ENCODE measurements around the gene SLC7A14. TPM values are rescaled to one million over a fixed set of nuclear protein-coding genes. Genes with fewer than 3 reads are reported as not detected.

SLC7A14 gene
- total and polyA plus RNA-seq, 7 experiments from 2014 or later, result not detected

- H3K36me3 ChIP-seq (ENCODE audit: control insufficient read depth in 2 of 3, insufficient read depth in 3 of 3, low read length in 3 of 3), result no peaks in the 10 kb centered on the region
- no peaks in the 10 kb centered on the region for H3K4me1 Mint-ChIP-seq
- ChIA-PET POLR2A (no interaction called here), CTCF (no interaction called here)
- no peaks in the 10 kb centered on the region for H3K27me3 ChIP-seq (ENCODE audit: control insufficient read depth in 2 of 2, insufficient read depth in 2 of 2, low read length in 2 of 2)
- H3K27ac Mint-ChIP-seq, result no peak overlapping the region
- no peak for ATAC-seq
- DNase-seq, result no peak
- no peak overlapping the region for H3K4me3 Mint-ChIP-seq
- peaks cover 5 to 33% (median 15%) of the 10 kb centered on the region in 5 donors for H3K27me3 Mint-ChIP-seq
- H3K4me1 ChIP-seq (ENCODE audit: control insufficient read depth in 2 of 2, insufficient read depth in 2 of 2, low read length in 2 of 2), result no peaks in the 10 kb centered on the region
- no peaks in the 10 kb centered on the region for H3K9me3 ChIP-seq (ENCODE audit: control insufficient read depth in 2 of 3, low read length in 3 of 3)
- peaks cover 0 to 12% (median 2%) of the 10 kb centered on the region in 11 donors for H3K9me3 Mint-ChIP-seq
- no peak overlapping the region for H3K27ac ChIP-seq (ENCODE audit: low read depth, low read length)
- H3K4me3 ChIP-seq (ENCODE audit: low read length), result no peak overlapping the region
- intact Hi-C loops (cut with micrococcal nuclease), result no loop called here
- H3K36me3 Mint-ChIP-seq, result no peaks in the 10 kb centered on the region
These were observed 36.7 kb upstream of the SLC7A14 start for GRCh38 chr3:170622369-170623159.

GRCh38 chr3:170621256-170621655 is 35.4 kb upstream of the SLC7A14 start:
- intact Hi-C loops (cut with micrococcal nuclease), result no loop called here
- Mint-ChIP-seq H3K36me3 (no peaks in the 10 kb centered on the region), H3K27me3 (peaks cover 4 to 33% (median 12%) of the 10 kb centered on the region in 5 donors), H3K9me3 (peaks cover 0 to 15% (median 3%) of the 10 kb centered on the region in 11 donors), H3K27ac (no peak overlapping the region), H3K4me1 (no peaks in the 10 kb centered on the region), H3K4me3 (no peak overlapping the region)
- H3K9me3 ChIP-seq (ENCODE audit: control insufficient read depth in 2 of 3, low read length in 3 of 3), result no peaks in the 10 kb centered on the region
- H3K4me3 ChIP-seq (ENCODE audit: low read length), result no peak overlapping the region
- DNase-seq (no peak), ATAC-seq (no peak)
- no peaks in the 10 kb centered on the region for H3K27me3 ChIP-seq (ENCODE audit: control insufficient read depth in 2 of 2, insufficient read depth in 2 of 2, low read length in 2 of 2)
- no peak overlapping the region for H3K27ac ChIP-seq (ENCODE audit: low read depth, low read length)
- H3K4me1 ChIP-seq (ENCODE audit: control insufficient read depth in 2 of 2, insufficient read depth in 2 of 2, low read length in 2 of 2), result no peaks in the 10 kb centered on the region
- no peaks in the 10 kb centered on the region for H3K36me3 ChIP-seq (ENCODE audit: control insufficient read depth in 2 of 3, insufficient read depth in 3 of 3, low read length in 3 of 3)
- ChIA-PET POLR2A (no interaction called here), CTCF (no interaction called here)

- Histone ChIP-seq H3K4me3 (ENCODE audit: low read length) (no peak overlapping the region), H3K27ac (ENCODE audit: low read depth, low read length) (no peak overlapping the region), H3K4me1 (ENCODE audit: control insufficient read depth in 2 of 2, insufficient read depth in 2 of 2, low read length in 2 of 2) (no peaks in the 10 kb centered on the region), H3K27me3 (ENCODE audit: control insufficient read depth in 2 of 2, insufficient read depth in 2 of 2, low read length in 2 of 2) (no peaks in the 10 kb centered on the region), H3K9me3 (ENCODE audit: control insufficient read depth in 2 of 3, low read length in 3 of 3) (no peaks in the 10 kb centered on the region), H3K36me3 (ENCODE audit: control insufficient read depth in 2 of 3, insufficient read depth in 3 of 3, low read length in 3 of 3) (no peaks in the 10 kb centered on the region)
- DNase-seq (no peak), ATAC-seq (no peak)
- Mint-ChIP-seq H3K4me1 (no peaks in the 10 kb centered on the region), H3K27me3 (peaks cover 0 to 11% (median 6%) of the 10 kb centered on the region in 5 donors), H3K4me3 (no peak overlapping the region), H3K27ac (no peak overlapping the region), H3K9me3 (peaks cover 0 to 14% (median 3%) of the 10 kb centered on the region in 11 donors), H3K36me3 (no peaks in the 10 kb centered on the region)
- ChIA-PET CTCF (no interaction called here), POLR2A (no interaction called here)
- intact Hi-C loops (cut with micrococcal nuclease), result no loop called here
These were observed 28.5 kb upstream of the SLC7A14 start for GRCh38 chr3:170614214-170614966.

GRCh38 chr3:170611751-170612150 is 25.9 kb upstream of the SLC7A14 start:
- H3K4me1 ChIP-seq (ENCODE audit: control insufficient read depth in 2 of 2, insufficient read depth in 2 of 2, low read length in 2 of 2), result no peaks in the 10 kb centered on the region
- Mint-ChIP-seq H3K4me3 (no peak overlapping the region), H3K27ac (no peak overlapping the region), H3K9me3 (peaks cover 0 to 7% (median 0%) of the 10 kb centered on the region in 11 donors), H3K36me3 (no peaks in the 10 kb centered on the region), H3K4me1 (no peaks in the 10 kb centered on the region), H3K27me3 (peaks cover 0 to 7% (median 6%) of the 10 kb centered on the region in 5 donors)
- no peak overlapping the region for H3K27ac ChIP-seq (ENCODE audit: low read depth, low read length)
- DNase-seq, result no peak
- no peaks in the 10 kb centered on the region for H3K9me3 ChIP-seq (ENCODE audit: control insufficient read depth in 2 of 3, low read length in 3 of 3)
- intact Hi-C loops (cut with micrococcal nuclease), result no loop called here
- no peak overlapping the region for H3K4me3 ChIP-seq (ENCODE audit: low read length)
- ChIA-PET POLR2A (no interaction called here), CTCF (no interaction called here)
- H3K36me3 ChIP-seq (ENCODE audit: control insufficient read depth in 2 of 3, insufficient read depth in 3 of 3, low read length in 3 of 3), result no peaks in the 10 kb centered on the region
- no peaks in the 10 kb centered on the region for H3K27me3 ChIP-seq (ENCODE audit: control insufficient read depth in 2 of 2, insufficient read depth in 2 of 2, low read length in 2 of 2)
- no peak for ATAC-seq

GRCh38 chr3:170610321-170610884 is 24.5 kb upstream of the SLC7A14 start:
- CTCF ChIA-PET, result no interaction called here
- no peaks in the 10 kb centered on the region for H3K4me1 ChIP-seq (ENCODE audit: control insufficient read depth in 2 of 2, insufficient read depth in 2 of 2, low read length in 2 of 2)
- no peaks in the 10 kb centered on the region for H3K36me3 ChIP-seq (ENCODE audit: control insufficient read depth in 2 of 3, insufficient read depth in 3 of 3, low read length in 3 of 3)
- ATAC-seq, result no peak
- H3K4me3 ChIP-seq (ENCODE audit: low read length), result no peak overlapping the region
- Mint-ChIP-seq H3K4me1 (no peaks in the 10 kb centered on the region), H3K36me3 (no peaks in the 10 kb centered on the region), H3K4me3 (no peak overlapping the region), H3K27me3 (peaks cover 5 to 10% (median 6%) of the 10 kb centered on the region in 5 donors), H3K9me3 (peaks cover 0 to 2% (median 0%) of the 10 kb centered on the region in 11 donors), H3K27ac (no peak overlapping the region)
- DNase-seq, result no peak
- H3K9me3 ChIP-seq (ENCODE audit: control insufficient read depth in 2 of 3, low read length in 3 of 3), result no peaks in the 10 kb centered on the region
- POLR2A ChIA-PET, result no interaction called here
- intact Hi-C loops (cut with micrococcal nuclease), result no loop called here
- H3K27me3 ChIP-seq (ENCODE audit: control insufficient read depth in 2 of 2, insufficient read depth in 2 of 2, low read length in 2 of 2), result no peaks in the 10 kb centered on the region
- no peak overlapping the region for H3K27ac ChIP-seq (ENCODE audit: low read depth, low read length)

- H3K4me1 Mint-ChIP-seq, result no peaks in the 10 kb centered on the region
- Histone ChIP-seq H3K4me3 (ENCODE audit: low read length) (no peak overlapping the region), H3K4me1 (ENCODE audit: control insufficient read depth in 2 of 2, insufficient read depth in 2 of 2, low read length in 2 of 2) (no peaks in the 10 kb centered on the region), H3K27ac (ENCODE audit: low read depth, low read length) (no peak overlapping the region), H3K27me3 (ENCODE audit: control insufficient read depth in 2 of 2, insufficient read depth in 2 of 2, low read length in 2 of 2) (no peaks in the 10 kb centered on the region), H3K36me3 (ENCODE audit: control insufficient read depth in 2 of 3, insufficient read depth in 3 of 3, low read length in 3 of 3) (no peaks in the 10 kb centered on the region), H3K9me3 (ENCODE audit: control insufficient read depth in 2 of 3, low read length in 3 of 3) (no peaks in the 10 kb centered on the region)
- POLR2A ChIA-PET, result no interaction called here
- DNase-seq (no peak), ATAC-seq (no peak)
- peaks cover 7 to 17% (median 11%) of the 10 kb centered on the region in 5 donors for H3K27me3 Mint-ChIP-seq
- CTCF ChIA-PET, result interaction anchor here (0.6 kb wide), 1 partner anchor 122 kb away, joined by 3 read pairs; no protein-coding TSS in a partner anchor
- H3K36me3 Mint-ChIP-seq, result peaks cover 0 to 4% (median 0%) of the 10 kb centered on the region in 5 donors
- no peak overlapping the region for H3K27ac Mint-ChIP-seq
- intact Hi-C loops (cut with micrococcal nuclease), result no loop called here
- H3K4me3 Mint-ChIP-seq, result no peak overlapping the region
- peaks cover 0 to 7% (median 0%) of the 10 kb centered on the region in 11 donors for H3K9me3 Mint-ChIP-seq
These were observed 22.6 kb upstream of the SLC7A14 start for GRCh38 chr3:170608475-170608874.
